Astrocyte (in vitro differentiated cells and primary cell): ENCODE data around the gene AKR1B1.
A peak's percentile ranks its signal among the peaks of the same experiment; 100 is the strongest.

ENCODE experiments used
- EZH2 ChIP-seq: IDR thresholded peaks from 2 replicates; pipeline ENCODE4 v1.6.1; 2012; ENCODE audit warnings: mild to moderate bottlenecking, low read length, inconsistent platforms; ENCODE audit not compliant: insufficient read depth
- TF ChIP-seq, protein P1 (sequence below): IDR thresholded peaks from 2 replicates; pipeline ENCODE4 v1.5.1; 2011; ENCODE audit warnings: low read depth, mild to moderate bottlenecking, inconsistent platforms, low read length, moderate library complexity; ENCODE audit not compliant: insufficient read depth

GRCh38 chr7:134478707-134479106 lies 19.8 kb upstream of the AKR1B1 start:
- TF ChIP-seq, protein P1, sequence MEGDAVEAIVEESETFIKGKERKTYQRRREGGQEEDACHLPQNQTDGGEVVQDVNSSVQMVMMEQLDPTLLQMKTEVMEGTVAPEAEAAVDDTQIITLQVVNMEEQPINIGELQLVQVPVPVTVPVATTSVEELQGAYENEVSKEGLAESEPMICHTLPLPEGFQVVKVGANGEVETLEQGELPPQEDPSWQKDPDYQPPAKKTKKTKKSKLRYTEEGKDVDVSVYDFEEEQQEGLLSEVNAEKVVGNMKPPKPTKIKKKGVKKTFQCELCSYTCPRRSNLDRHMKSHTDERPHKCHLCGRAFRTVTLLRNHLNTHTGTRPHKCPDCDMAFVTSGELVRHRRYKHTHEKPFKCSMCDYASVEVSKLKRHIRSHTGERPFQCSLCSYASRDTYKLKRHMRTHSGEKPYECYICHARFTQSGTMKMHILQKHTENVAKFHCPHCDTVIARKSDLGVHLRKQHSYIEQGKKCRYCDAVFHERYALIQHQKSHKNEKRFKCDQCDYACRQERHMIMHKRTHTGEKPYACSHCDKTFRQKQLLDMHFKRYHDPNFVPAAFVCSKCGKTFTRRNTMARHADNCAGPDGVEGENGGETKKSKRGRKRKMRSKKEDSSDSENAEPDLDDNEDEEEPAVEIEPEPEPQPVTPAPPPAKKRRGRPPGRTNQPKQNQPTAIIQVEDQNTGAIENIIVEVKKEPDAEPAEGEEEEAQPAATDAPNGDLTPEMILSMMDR = peak; percentile 16
- no peak for TF ChIP-seq EZH2
